ENCODE measurements around the gene NINL.

GRCh38 chr20:25512709-25513108, 72.6 kb downstream of the NINL start:
- TF ChIP-seq SMC3 (IDR thresholded peaks at IDR 0.05; ENCODE audit: low read depth, low read length) (no peak), GATA2 (CRISPR knock-in tag; IDR thresholded peaks at IDR 0.05) (no peak), CTCF (IDR thresholded peaks at IDR 0.05) (no peak), EP300 (IDR thresholded peaks at IDR 0.05; ENCODE audit: borderline replicate concordance in 1 of 2, low read depth in 1 of 2, low read length in 1 of 2) (no peak), RXRA (IDR thresholded peaks at IDR 0.05; ENCODE audit: borderline replicate concordance, low read depth) (no peak), TAF1 (IDR thresholded peaks at IDR 0.05; ENCODE audit: borderline replicate concordance, low read depth, low read length) (no peak), TCF12 (IDR thresholded peaks at IDR 0.05) (no peak)

All from SK-N-SH (cell line).